Urinary bladder (tissue), 4 donors: ENCODE measurements around the gene PLAGL1. TPM values are rescaled to one million over a fixed set of nuclear protein-coding genes. Genes with fewer than 3 reads are reported as not detected.
A peak's percentile ranks its signal among the peaks of the same experiment; 100 is the strongest.
"Not testable (repeated sequence)": the region's sequence is repeated elsewhere in the genome, so short reads cannot be mapped to it uniquely, and the experiment has no call there.

Experiments
- DNase-seq: peaks from one replicate; pipeline ENCODE4 v3.0.0-alpha.2; 2015; ENCODE audit errors: extremely low spot score
- H3K27ac ChIP-seq: one replicate; pipeline ENCODE4 v1.5.1; 2013; ENCODE audit warnings: low read depth, mild to moderate bottlenecking, moderate library complexity
- H3K36me3 ChIP-seq: one replicate; pipeline ENCODE4 v1.6.1; 2013; ENCODE audit warnings: mild to moderate bottlenecking, moderate library complexity; ENCODE audit not compliant: insufficient read depth
- H3K4me1 ChIP-seq: one replicate; pipeline ENCODE4 v1.6.1; 2013; ENCODE audit warnings: mild to moderate bottlenecking, moderate library complexity; ENCODE audit not compliant: insufficient read depth
- H3K4me3 ChIP-seq: one replicate; pipeline ENCODE4 v1.5.1; 2013; ENCODE audit warnings: low read depth, low read length
- WGBS: extraction: QIAGEN DNeasy Blood & Tissue Kit; methylation state at CpG from one replicate; pipeline ENCODE4 v1.1.7; 2013; 5-methylcytosine and 5-hydroxymethylcytosine counted together
- polyA plus RNA-seq: library from polyadenylated mRNA; stranded (reverse); fragments of 200-250 nt; gene quantifications from one replicate; pipeline ENCODE4 v1.2.3, GENCODE V29; 2013
- total RNA-seq: library from RNA; depleted of rRNA; stranded (reverse); fragments of >200 nt; gene quantifications from one replicate; pipeline ENCODE4 v1.2.3, GENCODE V29; 2014
- donor health status: healthy with polysubstance abuse.
- donor health status: healthy.

Gene PLAGL1
- total and polyA plus RNA-seq, 2 donors = 43.2 to 131 TPM

- DNase-seq = no peak
- Histone ChIP-seq H3K4me1 (no peaks in the 10 kb centered on the region), H3K4me3 (no peak overlapping the region), H3K27ac (no peak overlapping the region), H3K36me3 (no peaks in the 10 kb centered on the region)
Observed at GRCh38 chr6:144027932-144028587, 20.0 kb upstream of the PLAGL1 start.

- H3K4me3 ChIP-seq = no peak overlapping the region
- WGBS = 80% methylated on average over 4 of the region's 4 CpGs
Observed at GRCh38 chr6:144023216-144023615, 15.2 kb upstream of the PLAGL1 start.

GRCh38 chr6:144019929-144020328, 11.9 kb upstream of the PLAGL1 start:
- Histone ChIP-seq H3K4me1 (no peaks in the 10 kb centered on the region), H3K4me3 (no peak overlapping the region), H3K27ac (no peak overlapping the region), H3K36me3 (no peaks in the 10 kb centered on the region)
- no peak for DNase-seq
- 75% methylated on average over 5 of the region's 5 CpGs for WGBS

More at GRCh38 chr6:144023216-144023615, 15.2 kb upstream of the PLAGL1 start:
- Histone ChIP-seq H3K27ac (no peak overlapping the region), H3K4me1 (no peaks in the 10 kb centered on the region), H3K36me3 (no peaks in the 10 kb centered on the region)
- DNase-seq = no peak

- 80% methylated on average over 5 of the region's 5 CpGs for WGBS
- DNase-seq = no peak
- Histone ChIP-seq H3K36me3 (no peaks in the 10 kb centered on the region), H3K27ac (no peak overlapping the region), H3K4me3 (no peak overlapping the region), H3K4me1 (no peaks in the 10 kb centered on the region)
Observed at GRCh38 chr6:144017166-144018094, 9.4 kb upstream of the PLAGL1 start.

GRCh38 chr6:144013486-144013909, 5.4 kb upstream of the PLAGL1 start:
- no peaks in the 10 kb centered on the region for H3K36me3 ChIP-seq
- H3K4me1 ChIP-seq = no peaks in the 10 kb centered on the region
- 16% methylated on average over 8 of the region's 8 CpGs for WGBS
- no peak overlapping the region for H3K4me3 ChIP-seq
- DNase-seq = peak; percentile 57
- H3K27ac ChIP-seq = no peak overlapping the region

GRCh38 chr6:144012534-144012933, 4.5 kb upstream of the PLAGL1 start:
- WGBS = 82% methylated on average over 1 of the region's 1 CpG
- Histone ChIP-seq H3K4me1 (no peaks in the 10 kb centered on the region), H3K4me3 (no peak overlapping the region), H3K27ac (no peak overlapping the region), H3K36me3 (no peaks in the 10 kb centered on the region)
- no peak for DNase-seq

GRCh38 chr6:144009628-144010027, 1.6 kb upstream of the PLAGL1 start:
- H3K36me3 ChIP-seq, H3K4me1 ChIP-seq, DNase-seq, H3K4me3 ChIP-seq, H3K27ac ChIP-seq: not testable (repeated sequence)
- WGBS = 95% methylated on average over 2 of the region's 2 CpGs

- Histone ChIP-seq H3K4me3 (peak overlapping the region; percentile 57), H3K4me1 (no peaks in the 10 kb centered on the region), H3K27ac (no peak overlapping the region), H3K36me3 (no peaks in the 10 kb centered on the region)
- 84% methylated on average over 9 of the region's 9 CpGs for WGBS
- no peak for DNase-seq
Observed at GRCh38 chr6:144008846-144009245, 787 bp upstream of the PLAGL1 start.

GRCh38 chr6:144007478-144008119, 460 bp downstream of the PLAGL1 start:
- DNase-seq = no peak
- Histone ChIP-seq H3K27ac (peak overlapping the region; percentile 83), H3K4me3 (peak overlapping the region; percentile 57), H3K4me1 (no peaks in the 10 kb centered on the region), H3K36me3 (no peaks in the 10 kb centered on the region)
- 52% methylated on average over 52 of the region's 52 CpGs for WGBS

- H3K4me3 ChIP-seq = peak overlapping the region; percentile 57
- H3K4me1 ChIP-seq = no peaks in the 10 kb centered on the region
- DNase-seq = peak; percentile 25
- H3K27ac ChIP-seq = peak overlapping the region; percentile 45
- H3K36me3 ChIP-seq = no peaks in the 10 kb centered on the region
- WGBS = 42% methylated on average over 21 of the region's 21 CpGs
Observed at GRCh38 chr6:144006736-144007477, 1.2 kb downstream of the PLAGL1 start.

GRCh38 chr6:143999406-143999805, 8.7 kb downstream of the PLAGL1 start:
- no peak for DNase-seq
- WGBS = 78% methylated on average over 3 of the region's 3 CpGs
- no peak overlapping the region for H3K27ac ChIP-seq
- no peak overlapping the region for H3K4me3 ChIP-seq
- H3K4me1 ChIP-seq = no peaks in the 10 kb centered on the region
- H3K36me3 ChIP-seq = no peaks in the 10 kb centered on the region

- no peak overlapping the region for H3K27ac ChIP-seq
- no peak overlapping the region for H3K4me3 ChIP-seq
- no peak for DNase-seq
- 73% methylated on average over 2 of the region's 2 CpGs for WGBS
- no peaks in the 10 kb centered on the region for H3K4me1 ChIP-seq
- H3K36me3 ChIP-seq = no peaks in the 10 kb centered on the region
Observed at GRCh38 chr6:143998686-143999085, 9.4 kb downstream of the PLAGL1 start.

- 90% methylated on average over 7 of the region's 7 CpGs for WGBS
- DNase-seq = no peak
- H3K4me1 ChIP-seq = no peaks in the 10 kb centered on the region
- H3K4me3 ChIP-seq = no peak overlapping the region
- H3K27ac ChIP-seq = no peak overlapping the region
- H3K36me3 ChIP-seq = no peaks in the 10 kb centered on the region
Observed at GRCh38 chr6:143993965-143994646, 14.0 kb downstream of the PLAGL1 start.
